ENCODE data around the gene TOB2. TPM values are rescaled to one million over a fixed set of nuclear protein-coding genes. Genes with fewer than 3 reads are reported as not detected.
"Not testable (repeated sequence)": the region's sequence is repeated elsewhere in the genome, so short reads cannot be mapped to it uniquely, and the experiment has no call there.

TOB2 gene
- total RNA-seq, 4 donors from 2014 or later: 50.8 to 67.3 (median 56.9) TPM

GRCh38 chr22:41442240-41442792 lies 4.3 kb downstream of the TOB2 start:
- 29 to 47% methylated on average over 2 of the region's 2 CpGs for WGBS, 2 donors
- Histone ChIP-seq H3K4me3 (no peak overlapping the region), H3K4me1 (peaks cover 0 to 64% (median 37%) of the 10 kb centered on the region in 4 donors), H3K36me3 (peaks cover 0 to 25% (median 0%) of the 10 kb centered on the region in 3 donors), H3K9me3 (no peaks in the 10 kb centered on the region), H3K27ac (peak overlapping the region in 3 of 4 donors; percentile 1 to 99 (median 95)), H3K27me3 (no peaks in the 10 kb centered on the region)
- TF ChIP-seq EP300 (IDR thresholded peaks at IDR 0.05) (peak in 1 of 2 donors; percentile 42), CTCF (IDR thresholded peaks at IDR 0.05) (no peak), POLR2A (IDR thresholded peaks at IDR 0.05) (peak in 1 of 2 donors; percentile 26)
- DNase-seq (ENCODE audit: low spot score in 2 of 2): no peak

DNA sequence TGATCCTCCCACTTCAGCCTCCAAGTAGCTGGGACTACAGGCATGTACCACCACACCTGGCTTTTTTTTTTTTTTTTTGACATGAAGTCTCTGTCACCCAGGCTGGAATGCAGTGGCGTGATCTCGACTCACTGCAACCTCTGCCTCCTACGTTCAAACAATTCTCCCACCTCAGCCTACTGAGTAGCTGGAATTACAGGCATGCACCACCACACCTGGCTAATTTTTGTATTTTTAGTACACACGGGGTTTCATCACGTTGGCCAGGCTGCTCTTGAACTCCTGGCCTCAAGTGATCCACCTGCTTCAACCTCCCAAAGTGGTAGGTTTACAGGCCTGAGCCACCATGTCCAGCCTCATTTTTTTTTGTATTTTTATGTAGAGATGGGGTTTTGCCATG lies 6.1 kb downstream of the TOB2 start:
- not testable (repeated sequence) for H3K9me3 ChIP-seq; H3K27me3 ChIP-seq; H3K4me3 ChIP-seq; DNase-seq (ENCODE audit: low spot score in 2 of 2)
- Histone ChIP-seq H3K4me1 (peaks cover 0 to 82% (median 44%) of the 10 kb centered on the region in 4 donors), H3K36me3 (peaks cover 3 to 43% (median 15%) of the 10 kb centered on the region in 3 donors), H3K27ac (peak overlapping the region in 2 of 4 donors; percentile 79 to 95)
- WGBS, 2 donors: 82 to 87% methylated on average over 5 of the region's 5 CpGs

- DNase-seq (ENCODE audit: low spot score in 2 of 2): no peak
- TF ChIP-seq CTCF (IDR thresholded peaks at IDR 0.05) (no peak), EP300 (IDR thresholded peaks at IDR 0.05) (no peak), POLR2A (IDR thresholded peaks at IDR 0.05) (no peak)
- WGBS, 2 donors: 81 to 88% methylated on average over 7 of the region's 7 CpGs
- Histone ChIP-seq H3K4me1 (peaks cover 0 to 97% (median 51%) of the 10 kb centered on the region in 4 donors), H3K9me3 (no peaks in the 10 kb centered on the region), H3K27ac (peak overlapping the region in 1 of 4 donors; percentile 36), H3K27me3 (no peaks in the 10 kb centered on the region), H3K4me3 (no peak overlapping the region), H3K36me3 (peaks cover 3 to 68% (median 19%) of the 10 kb centered on the region in 3 donors)
Observed at GRCh38 chr22:41437198-41437597, 9.4 kb downstream of the TOB2 start.

- H3K9me3 ChIP-seq: no peaks in the 10 kb centered on the region
- DNase-seq (ENCODE audit: low spot score in 2 of 2): no peak
- H3K27me3 ChIP-seq: no peaks in the 10 kb centered on the region
- H3K4me3 ChIP-seq: no peak overlapping the region
- TF ChIP-seq POLR2A (IDR thresholded peaks at IDR 0.05) (no peak), CTCF (IDR thresholded peaks at IDR 0.05) (no peak), EP300 (IDR thresholded peaks at IDR 0.05) (peak in 1 of 2 donors; percentile 33)
- 79% methylated on average over 23 of the region's 23 CpGs for WGBS, 2 donors
- H3K4me1 ChIP-seq: peaks cover 0 to 96% (median 48%) of the 10 kb centered on the region in 4 donors
- peaks cover 3 to 72% (median 19%) of the 10 kb centered on the region in 3 donors for H3K36me3 ChIP-seq
- H3K27ac ChIP-seq: peak overlapping the region in 2 of 4 donors; percentile 60 to 77
Observed at GRCh38 chr22:41436322-41437113, 10.1 kb downstream of the TOB2 start.

GRCh38 chr22:41435560-41435959 lies 11.0 kb downstream of the TOB2 start:
- no peak overlapping the region for H3K4me3 ChIP-seq
- WGBS, 2 donors: 62 to 67% methylated on average over 4 of the region's 4 CpGs
- peaks cover 0 to 86% (median 41%) of the 10 kb centered on the region in 4 donors for H3K4me1 ChIP-seq
- H3K36me3 ChIP-seq: peaks cover 3 to 72% (median 19%) of the 10 kb centered on the region in 3 donors
- no peak for DNase-seq (ENCODE audit: low spot score in 2 of 2)
- H3K9me3 ChIP-seq: no peaks in the 10 kb centered on the region
- TF ChIP-seq POLR2A (IDR thresholded peaks at IDR 0.05) (no peak), EP300 (IDR thresholded peaks at IDR 0.05) (no peak), CTCF (IDR thresholded peaks at IDR 0.05) (no peak)
- no peaks in the 10 kb centered on the region for H3K27me3 ChIP-seq
- H3K27ac ChIP-seq: peak overlapping the region in 3 of 4 donors; percentile 1 to 77 (median 60)

DNA sequence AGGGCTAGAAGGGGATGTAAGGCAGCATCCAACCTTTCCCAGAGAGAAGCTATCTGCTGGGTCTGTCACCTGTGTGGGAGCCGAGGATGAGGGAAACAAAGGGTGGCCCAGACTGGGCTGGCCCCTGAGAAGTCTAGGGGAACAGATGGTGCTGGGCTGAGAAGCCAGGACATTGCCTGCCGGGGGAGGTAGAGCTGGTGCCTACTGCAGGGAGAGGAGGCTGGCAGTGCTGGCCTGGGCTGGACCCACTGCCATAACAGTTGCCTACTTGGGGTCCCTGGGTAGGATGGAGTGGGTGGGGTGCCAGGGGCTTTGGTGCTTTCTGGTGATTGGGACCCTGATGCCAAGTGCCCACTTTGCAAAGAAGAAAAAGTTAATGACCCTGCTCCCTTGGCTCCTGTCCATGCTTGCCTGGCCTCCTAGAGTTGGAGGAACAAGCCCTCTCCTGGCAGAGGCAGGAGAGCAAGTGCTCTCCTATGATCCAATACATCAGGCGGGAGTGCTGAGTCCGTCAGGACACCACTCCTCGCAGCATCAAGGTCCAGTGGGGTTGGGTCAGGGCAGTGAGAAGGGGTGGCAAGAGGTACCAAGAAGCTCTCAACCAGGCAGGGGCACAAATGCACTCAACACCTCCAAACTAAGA lies 12.1 kb downstream of the TOB2 start:
- peak overlapping the region in 3 of 4 donors; percentile 1 to 77 (median 60) for H3K27ac ChIP-seq
- not testable (repeated sequence) for H3K9me3 ChIP-seq; H3K27me3 ChIP-seq; H3K4me3 ChIP-seq; DNase-seq (ENCODE audit: low spot score in 2 of 2)
- peaks cover 3 to 72% (median 19%) of the 10 kb centered on the region in 3 donors for H3K36me3 ChIP-seq
- H3K4me1 ChIP-seq: peaks cover 0 to 75% (median 36%) of the 10 kb centered on the region in 4 donors
- 63 to 71% methylated on average over 4 to 5 of the region's 5 CpGs for WGBS, 2 donors

DNA sequence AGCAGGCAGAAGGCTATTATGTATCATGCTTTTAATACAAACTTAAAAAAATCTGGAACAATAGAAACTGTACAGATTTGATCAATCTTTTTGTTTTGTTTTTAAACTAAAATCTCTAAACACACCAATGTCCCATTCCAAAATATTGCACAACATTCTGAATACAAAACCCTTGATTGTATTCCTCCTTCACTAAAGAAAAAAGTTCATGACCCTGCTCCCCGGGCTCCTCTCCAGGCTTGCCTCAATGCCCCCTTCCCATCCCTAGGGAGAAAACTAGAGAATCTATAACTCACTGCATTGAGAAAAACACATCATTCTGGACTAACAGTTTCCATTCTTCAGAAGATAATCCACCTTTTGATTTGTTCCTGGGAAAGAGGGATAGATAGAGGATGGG lies 13.1 kb downstream of the TOB2 start:
- DNase-seq (ENCODE audit: low spot score in 2 of 2); H3K9me3 ChIP-seq; H3K4me3 ChIP-seq; H3K27me3 ChIP-seq: not testable (repeated sequence)
- peaks cover 0 to 65% (median 31%) of the 10 kb centered on the region in 4 donors for H3K4me1 ChIP-seq
- peaks cover 3 to 72% (median 19%) of the 10 kb centered on the region in 3 donors for H3K36me3 ChIP-seq
- WGBS, 2 donors: 30 to 31% methylated on average over 1 of the region's 1 CpG
- peak overlapping the region in 3 of 4 donors; percentile 45 to 77 (median 56) for H3K27ac ChIP-seq

All from tibial nerve (tissue), 4 donors.